Hematopoietic multipotent progenitor cell treated with erythropoietin and hydrocortisone succinate and interleukin-3 and kit ligand, for 4 days (in vitro differentiated cells): ENCODE measurements around the gene CLCN5.

Experiments
- DNase-seq: peaks from one replicate; pipeline ENCODE4 v3.0.0-alpha.2; 2015

The CLCN5 gene

DNA sequence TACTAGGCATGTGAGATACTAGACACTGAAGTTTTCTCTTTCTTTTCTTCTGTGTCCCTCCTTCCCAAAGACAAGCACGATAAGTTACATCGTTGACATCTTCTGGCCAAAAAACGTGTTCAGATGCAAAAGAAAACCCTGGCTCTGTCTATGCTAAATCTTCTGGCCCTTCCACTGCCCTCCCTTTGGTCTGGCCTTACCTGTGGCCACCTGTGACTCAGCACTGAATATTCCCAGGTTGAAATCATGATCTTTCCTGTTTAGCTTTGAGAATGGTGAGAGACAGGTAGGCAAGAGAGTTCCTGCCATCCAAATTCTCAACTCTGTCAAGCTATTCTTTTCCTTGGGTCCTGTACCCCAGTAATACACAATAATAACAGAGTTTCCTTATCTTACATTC, 12.3 kb downstream of the CLCN5 start:
- DNase-seq: no peak

DNA sequence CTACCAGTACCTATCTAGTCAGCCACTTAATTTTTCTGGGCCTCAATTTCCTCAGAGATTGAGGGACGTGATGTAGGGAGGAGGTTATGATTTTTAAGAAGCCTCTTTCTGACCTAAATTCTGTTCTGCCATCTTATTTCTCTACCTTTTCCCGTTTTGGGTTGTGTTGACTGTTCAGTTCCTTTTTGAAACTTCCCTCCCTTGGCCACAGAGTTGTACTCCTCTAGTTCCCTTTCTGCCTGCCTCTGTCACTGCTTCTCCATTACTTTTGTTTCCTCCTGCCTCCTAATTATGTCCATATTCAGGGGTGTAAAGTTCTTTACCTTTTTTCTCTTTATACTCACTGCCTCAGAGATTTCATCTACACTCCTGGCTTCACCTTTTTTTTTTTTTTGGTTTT, 25.4 kb downstream of the CLCN5 start:
- peak; percentile 2 for DNase-seq

DNA sequence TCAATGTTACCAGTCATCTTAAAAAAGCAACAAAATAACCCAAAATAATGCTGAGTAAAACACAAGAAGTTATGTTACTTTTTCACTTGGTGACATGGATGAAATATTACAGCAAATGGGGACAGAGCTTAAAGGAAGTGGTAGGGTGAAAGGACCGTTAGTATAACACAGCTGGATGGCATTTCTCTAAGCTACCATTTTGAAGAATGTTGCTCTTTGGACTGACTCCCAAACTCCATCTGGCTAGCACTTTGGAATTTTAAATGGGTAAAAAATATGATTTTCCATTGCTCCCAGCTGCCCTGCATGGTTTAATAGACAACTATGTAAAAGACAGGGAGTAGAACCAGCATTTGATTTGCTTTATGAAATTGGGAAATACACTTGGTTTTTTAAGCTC, 27.6 kb downstream of the CLCN5 start:
- DNase-seq: no peak

GRCh38 chrX:49951524-49952193, 29.3 kb downstream of the CLCN5 start:
- DNase-seq: no peak

- DNase-seq: no peak
Observed at GRCh38 chrX:49956313-49956712, 33.9 kb downstream of the CLCN5 start.

- peak; percentile 8 for DNase-seq
Observed at GRCh38 chrX:49958727-49959485, 36.5 kb downstream of the CLCN5 start.

- DNase-seq: no peak
Observed at GRCh38 chrX:49959602-49960001, 37.2 kb downstream of the CLCN5 start.

GRCh38 chrX:49960061-49960460, 37.7 kb downstream of the CLCN5 start:
- no peak for DNase-seq

GRCh38 chrX:49970674-49971073, 48.3 kb downstream of the CLCN5 start:
- no peak for DNase-seq

GRCh38 chrX:49972328-49972860, 50.0 kb downstream of the CLCN5 start:
- no peak for DNase-seq

GRCh38 chrX:49976682-49977197, 54.3 kb downstream of the CLCN5 start:
- DNase-seq: no peak

DNA sequence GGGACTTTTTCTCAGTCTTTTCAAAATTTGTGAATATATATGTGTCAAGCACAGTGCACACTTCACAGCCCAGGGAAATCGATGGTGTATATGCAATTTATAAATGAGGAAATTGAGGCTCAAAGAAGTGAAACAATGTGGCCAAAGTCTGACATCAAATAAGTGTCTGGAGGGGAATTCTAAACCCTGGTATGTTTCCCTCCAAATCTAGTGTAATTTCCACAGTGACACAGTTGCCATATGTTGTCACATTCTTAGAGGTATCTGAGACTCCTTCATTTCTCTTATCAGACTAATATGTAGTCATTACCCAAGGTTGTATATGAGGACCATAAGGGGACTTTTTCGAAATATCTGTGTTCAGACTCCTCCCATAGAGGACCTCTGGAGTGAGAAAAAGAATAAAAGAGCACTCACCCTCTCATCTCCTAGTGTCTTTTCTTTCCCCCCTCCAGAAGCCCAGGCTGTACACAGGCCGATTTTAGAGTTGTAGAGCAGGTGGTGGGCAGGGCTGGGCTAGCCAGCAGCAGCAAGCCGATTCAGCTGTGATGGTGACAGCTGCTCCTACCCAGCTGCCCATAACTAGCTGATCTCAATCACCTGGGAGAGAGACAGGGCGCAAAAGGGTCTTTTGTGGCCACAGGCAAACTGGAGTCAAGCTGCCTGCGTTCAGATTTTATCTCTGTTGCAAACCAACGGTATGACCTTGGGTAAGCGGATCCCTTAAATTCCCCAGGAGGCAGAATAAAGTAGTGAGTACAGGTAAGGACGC, 55.1 kb downstream of the CLCN5 start:
- no peak for DNase-seq

DNA sequence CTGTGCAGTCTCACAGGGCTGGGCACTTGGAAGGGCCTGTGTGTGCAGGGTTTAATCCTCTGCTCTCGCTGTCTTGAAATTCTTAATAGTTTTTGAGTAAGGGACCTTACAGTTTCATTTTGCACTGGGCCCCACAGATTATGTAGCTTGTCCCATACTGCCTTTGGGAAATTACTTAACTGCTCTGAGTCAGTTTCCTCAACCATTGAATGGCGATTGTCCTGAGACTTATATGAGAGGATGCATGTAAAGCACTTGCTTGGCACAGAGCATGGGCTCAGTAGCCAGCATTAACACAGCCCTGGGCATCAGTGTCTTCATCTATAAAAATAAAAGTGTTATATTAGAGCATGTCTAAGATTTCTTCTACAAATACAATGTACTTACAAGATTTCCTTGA, 55.8 kb downstream of the CLCN5 start:
- no peak for DNase-seq

GRCh38 chrX:49986058-49986457, 63.7 kb downstream of the CLCN5 start:
- no peak for DNase-seq

GRCh38 chrX:49987651-49988050, 65.3 kb downstream of the CLCN5 start:
- DNase-seq: no peak

DNA sequence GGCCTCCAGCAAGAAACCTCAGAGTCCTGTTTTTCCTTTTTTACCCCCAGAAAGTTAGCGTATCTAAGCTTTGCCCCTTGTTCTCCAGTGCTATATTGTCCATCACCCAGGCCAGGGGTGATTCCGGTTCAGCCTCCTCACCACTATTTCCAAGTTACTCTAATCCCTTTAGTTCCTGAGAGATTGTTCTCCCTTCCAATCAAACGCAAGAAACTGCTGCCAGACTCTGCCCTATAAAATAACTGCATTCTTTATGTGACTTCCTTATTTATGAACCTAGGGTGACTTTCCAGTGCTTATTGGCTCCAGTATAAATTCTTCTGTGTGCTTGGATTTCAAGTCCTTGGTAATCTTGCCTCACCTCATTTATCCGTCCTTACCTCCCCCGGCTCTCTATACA, 65.7 kb downstream of the CLCN5 start:
- peak; percentile 4 for DNase-seq

DNA sequence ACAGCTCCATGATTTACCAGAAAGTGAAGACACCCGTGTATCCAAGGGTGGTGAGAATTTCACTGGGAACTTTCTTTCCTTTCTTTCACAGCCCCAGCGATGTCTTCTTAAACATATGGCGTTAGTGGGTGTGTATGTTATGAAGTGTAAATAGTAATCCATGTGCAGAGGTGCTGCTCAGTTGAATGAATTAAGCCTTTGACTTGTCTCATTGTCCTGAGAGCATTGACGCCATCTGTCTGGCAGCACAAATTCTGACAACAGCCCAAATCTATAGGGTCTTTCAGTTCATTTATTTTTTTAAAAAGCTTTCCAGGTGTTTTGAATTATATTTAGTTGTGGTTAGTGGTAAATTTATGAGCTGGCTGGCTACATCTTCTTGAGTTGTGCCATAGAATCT, 69.4 kb downstream of the CLCN5 start:
- no peak for DNase-seq

DNA sequence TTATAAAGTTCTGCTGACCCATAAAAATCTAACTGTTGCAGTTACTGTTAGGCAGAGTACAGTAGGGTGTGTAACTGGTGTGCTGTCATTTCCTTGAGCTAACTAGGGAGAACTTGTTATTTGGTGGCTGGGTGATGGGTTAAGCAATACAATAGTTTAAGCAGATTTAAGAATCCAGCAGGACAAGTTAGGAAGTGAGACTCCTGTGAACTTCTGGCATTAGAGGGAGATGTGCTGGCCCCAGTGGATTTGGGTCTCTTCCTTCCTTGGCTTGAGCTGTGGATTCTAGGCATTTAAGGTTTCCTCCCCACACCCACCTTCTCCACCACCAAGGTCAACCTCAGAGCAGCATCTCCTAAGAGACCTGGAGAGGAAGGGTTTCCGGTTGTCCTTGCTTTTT, 70.5 kb downstream of the CLCN5 start:
- DNase-seq: no peak

- DNase-seq: no peak
Observed at GRCh38 chrX:49993661-49994060, 71.3 kb downstream of the CLCN5 start.

DNA sequence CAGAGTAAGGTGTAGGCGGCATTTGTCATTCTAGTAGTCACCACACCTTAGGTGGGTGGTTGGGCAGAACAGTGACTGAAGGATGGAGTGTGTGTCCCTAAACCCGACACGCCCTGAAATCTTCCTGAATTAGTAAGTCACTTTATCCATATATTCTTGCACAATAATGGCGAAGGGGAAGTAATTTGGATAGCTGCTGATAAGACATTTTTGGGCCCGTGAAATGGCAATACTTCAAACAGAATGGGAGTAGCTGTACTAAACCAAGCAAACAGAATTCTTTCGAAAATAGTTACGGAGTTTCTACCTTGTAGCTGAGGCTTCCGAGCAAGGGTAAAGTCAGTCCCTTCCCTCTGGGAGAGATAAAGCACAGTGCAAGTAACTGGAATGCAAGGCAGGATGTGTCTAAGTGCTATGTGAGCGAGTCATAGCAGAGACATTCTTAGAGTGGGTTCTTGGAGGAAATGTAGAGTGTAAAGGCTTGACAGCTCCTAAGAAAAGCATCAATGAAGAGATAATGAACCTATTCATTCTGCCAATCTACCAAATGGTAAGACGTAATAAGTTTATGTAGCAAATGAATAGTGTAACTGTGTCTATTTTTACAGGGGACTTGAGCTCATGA, 72.8 kb downstream of the CLCN5 start:
- DNase-seq: no peak

- no peak for DNase-seq
Observed at GRCh38 chrX:49995795-49996455, 73.5 kb downstream of the CLCN5 start.

- DNase-seq: no peak
Observed at GRCh38 chrX:49996474-49996873, 74.1 kb downstream of the CLCN5 start.
